Mesangial cell (primary cell): ENCODE measurements around the gene GREB1. TPM values are rescaled to one million over a fixed set of nuclear protein-coding genes. Genes with fewer than 3 reads are reported as not detected.

Source experiments
- total RNA-seq: library from RNA; depleted of rRNA; stranded (reverse); fragments of >200 nt; gene quantifications from 2 replicates; pipeline ENCODE4 v1.2.3, GENCODE V29; 2015

Gene GREB1
- total RNA-seq: under 0.01 and 0.51 TPM in 2 replicates

GRCh38 chr2:11533278-11534070, at the start of gene GREB1:
GREB1 (plus strand) TSS chr2:11534045; CDS start chr2:11556615, 22,570 bp downstream.

GRCh38 chr2:11669454-11670291, 135.8 kb downstream of the GREB1 start, which contains the start of gene NTSR2:
NTSR2 (minus strand) TSS chr2:11670195; CDS start chr2:11670129, 66 bp downstream.

Other genes starting within 250 kb of the GREB1 start
- gene ROCK2, start 189.4 kb upstream of the GREB1 start, total RNA-seq: 11.7 and 14.3 TPM in 2 replicates
- gene E2F6, start 67.9 kb upstream of the GREB1 start, total RNA-seq: 6.4 and 6.5 TPM in 2 replicates
- gene NTSR2, start 136.2 kb downstream of the GREB1 start, total RNA-seq: not detected in 2 replicates
- 22.9 and 25.6 TPM in 2 replicates for gene LPIN1, start 212.6 kb downstream of the GREB1 start, total RNA-seq